Activated T-cell treated with anti-CD3 and anti-CD28 coated beads for 48 hours (primary cell): Measurements from ENCODE around the gene FKBP15.
"Not testable (repeated sequence)": the region's sequence is repeated elsewhere in the genome, so short reads cannot be mapped to it uniquely, and the experiment has no call there.

Source experiments
- DNase-seq: peaks from one replicate; pipeline ENCODE4 v3.0.0-alpha.2; 2020; ENCODE audit warnings: low read depth

The FKBP15 gene

DNA sequence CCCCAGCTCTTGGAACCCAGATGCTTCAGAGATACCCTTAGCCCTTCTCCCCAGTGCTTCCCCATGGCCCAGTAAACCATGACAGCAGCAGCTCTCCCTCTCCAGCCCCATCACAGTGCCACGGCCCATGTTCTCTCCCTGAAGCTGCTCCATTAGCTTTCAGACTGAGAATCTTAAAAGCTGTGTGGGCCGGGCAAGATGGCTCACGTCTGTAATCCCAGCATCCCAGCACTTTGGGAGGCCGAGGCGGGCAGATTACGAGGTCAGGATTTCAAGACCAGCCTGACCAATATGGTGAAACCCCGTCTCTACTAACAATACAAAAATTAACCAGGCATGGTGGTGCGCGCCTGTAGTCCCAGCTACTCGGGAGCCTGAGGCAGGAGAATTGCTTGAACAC, 71.5 kb downstream of the FKBP15 start:
- not testable (repeated sequence) for DNase-seq

DNA sequence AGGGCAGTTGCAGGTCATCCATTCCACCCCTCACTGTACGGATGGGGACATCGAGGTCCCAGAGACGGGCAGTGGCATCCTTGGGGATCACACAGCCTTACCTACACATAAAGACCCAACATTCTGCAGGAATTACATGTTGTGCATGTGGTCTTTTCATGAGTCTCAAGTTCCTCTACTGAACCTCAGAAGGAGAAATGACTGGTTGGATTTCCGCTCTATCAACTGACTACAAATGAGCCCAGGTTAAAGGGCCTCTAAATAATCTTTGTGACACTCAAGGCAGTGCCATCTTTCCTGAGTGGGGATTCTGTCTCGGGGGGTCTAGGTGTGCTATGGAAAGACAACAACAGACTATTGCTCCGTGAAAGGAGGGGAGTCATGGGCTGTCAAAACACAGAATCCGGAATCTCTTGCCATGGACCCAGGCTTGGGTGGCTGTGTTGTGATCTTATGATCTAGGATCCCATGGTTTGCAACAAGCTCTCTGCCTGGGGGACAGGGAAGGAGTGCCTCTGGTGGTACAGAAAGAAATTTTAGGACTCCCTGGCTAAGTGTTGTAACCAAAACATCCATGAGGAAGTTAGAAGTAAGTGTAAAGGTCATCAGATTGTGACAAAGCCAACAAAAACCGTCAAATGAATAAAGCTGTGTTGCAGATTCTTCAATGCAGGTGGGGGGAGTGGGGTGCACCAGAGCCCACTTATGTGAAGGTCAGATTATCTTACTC, 72.1 kb downstream of the FKBP15 start:
- DNase-seq = no peak

DNA sequence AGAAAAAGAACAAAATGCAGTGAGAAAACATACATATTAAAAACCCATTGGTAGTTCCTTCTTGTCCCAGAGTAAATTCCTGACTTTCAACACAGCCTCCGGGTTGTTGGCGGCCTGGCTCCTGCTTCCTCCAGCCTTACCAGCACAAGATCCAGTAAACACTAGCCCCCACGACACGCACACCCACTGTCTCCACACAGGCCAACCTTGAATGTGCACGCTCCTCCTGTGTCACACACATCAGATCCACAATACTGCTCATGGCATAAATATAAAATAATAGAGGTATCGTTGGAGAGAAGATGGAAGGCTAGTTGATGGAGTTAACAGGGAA, 72.7 kb downstream of the FKBP15 start:
- DNase-seq = no peak

DNA sequence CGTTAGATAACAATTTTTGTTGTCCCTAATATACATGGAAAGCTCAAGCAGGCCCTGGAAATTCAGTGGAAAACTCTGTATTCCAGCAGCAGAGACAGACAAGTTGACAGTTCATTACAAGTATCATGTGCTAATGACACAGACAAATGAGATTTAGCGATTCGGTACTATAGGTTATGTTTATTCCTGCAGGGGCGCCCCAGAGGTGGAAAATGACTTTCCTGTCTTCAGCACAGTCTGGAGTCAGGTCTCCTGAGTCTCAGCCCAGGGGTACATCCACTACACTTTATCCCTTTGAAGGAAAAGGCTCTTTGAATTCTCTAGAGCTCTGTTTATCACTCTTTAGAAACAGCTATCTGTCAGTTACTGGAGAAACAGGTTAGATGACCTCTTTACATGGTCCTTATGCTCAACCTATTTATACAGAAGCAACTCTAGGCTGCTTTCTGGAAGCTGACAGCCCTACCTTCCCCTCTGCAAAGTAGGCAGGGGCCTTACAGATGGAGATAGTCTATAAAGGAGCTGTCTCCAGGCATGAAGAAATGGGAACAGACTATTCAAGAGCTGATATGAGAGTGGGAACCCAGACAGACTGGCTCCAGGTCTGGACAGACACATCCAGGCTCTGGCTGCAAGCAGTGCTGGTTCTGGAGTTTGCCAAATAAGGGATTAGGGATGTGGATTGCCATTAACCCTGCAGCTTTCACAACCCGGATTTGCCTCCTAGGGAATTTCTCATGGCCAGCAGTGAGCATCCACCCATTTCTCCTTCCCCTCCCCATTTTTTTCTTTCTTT, 77.4 kb downstream of the FKBP15 start:
- no peak for DNase-seq

DNA sequence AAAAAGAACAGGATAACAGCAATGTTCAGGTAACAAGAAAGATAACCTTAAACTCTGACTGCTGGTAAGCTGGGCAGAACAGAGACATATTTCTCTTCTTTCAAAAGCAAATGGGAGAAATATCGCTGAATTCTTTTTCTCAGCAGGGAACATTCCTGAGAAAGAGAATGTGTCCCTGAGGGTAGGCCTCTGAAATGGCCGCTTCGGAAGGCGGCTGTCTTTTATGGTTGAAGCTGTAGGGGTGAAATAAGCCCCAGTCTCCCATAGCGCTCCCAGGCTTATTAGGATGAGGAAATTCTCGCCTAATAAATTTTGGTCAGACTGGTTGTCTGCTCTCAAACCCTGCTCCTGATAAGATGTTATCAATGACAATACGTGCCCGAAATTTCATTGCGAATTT, 80.2 kb downstream of the FKBP15 start:
- DNase-seq = not testable (repeated sequence)

DNA sequence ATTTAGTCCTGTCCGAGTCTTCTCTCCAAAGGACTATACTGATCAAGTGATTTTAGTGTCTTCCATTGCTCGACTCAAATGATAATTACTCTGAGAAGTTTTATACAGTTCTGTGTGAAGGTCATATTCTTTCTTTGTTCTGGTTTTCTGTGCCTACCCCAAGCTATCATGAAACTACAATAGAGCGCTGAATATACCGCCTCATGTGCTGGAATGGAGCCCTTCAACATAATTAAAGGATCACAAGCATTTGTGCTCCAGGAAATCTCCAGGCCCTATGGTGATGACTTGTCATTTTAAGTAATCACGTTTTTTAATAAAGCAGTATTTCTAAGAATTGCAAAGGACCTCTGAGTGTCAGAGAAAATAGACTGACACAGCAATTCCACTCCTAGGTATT, 81.1 kb downstream of the FKBP15 start:
- DNase-seq = no peak

DNA sequence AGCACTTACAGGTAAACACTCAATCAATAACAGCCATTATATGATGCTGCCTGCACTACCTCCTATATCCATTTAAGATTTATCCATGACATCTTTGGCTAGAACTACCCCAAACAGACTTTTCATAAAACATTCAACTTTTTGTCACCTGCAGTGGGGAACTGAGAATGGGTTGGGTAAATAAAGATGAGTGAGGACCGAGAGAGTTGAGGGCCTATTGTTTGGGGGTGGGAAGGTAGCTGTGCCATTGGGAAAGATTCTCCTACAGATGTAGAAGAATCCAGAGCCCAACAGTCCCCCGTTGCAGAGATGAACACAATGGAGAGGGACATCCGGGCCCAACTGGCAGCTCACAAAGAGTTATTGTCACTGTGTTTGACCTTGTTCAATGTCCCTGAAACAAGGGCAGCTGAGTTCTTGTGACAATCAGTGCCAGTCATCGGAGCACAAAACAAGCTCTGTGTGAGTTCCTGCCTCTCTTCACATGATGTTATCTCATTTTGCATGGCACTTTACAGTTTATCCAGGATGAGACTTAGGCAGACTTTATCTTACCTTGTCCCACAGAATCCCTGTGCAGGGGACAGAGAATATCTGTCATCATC, 81.8 kb downstream of the FKBP15 start:
- no peak for DNase-seq

DNA sequence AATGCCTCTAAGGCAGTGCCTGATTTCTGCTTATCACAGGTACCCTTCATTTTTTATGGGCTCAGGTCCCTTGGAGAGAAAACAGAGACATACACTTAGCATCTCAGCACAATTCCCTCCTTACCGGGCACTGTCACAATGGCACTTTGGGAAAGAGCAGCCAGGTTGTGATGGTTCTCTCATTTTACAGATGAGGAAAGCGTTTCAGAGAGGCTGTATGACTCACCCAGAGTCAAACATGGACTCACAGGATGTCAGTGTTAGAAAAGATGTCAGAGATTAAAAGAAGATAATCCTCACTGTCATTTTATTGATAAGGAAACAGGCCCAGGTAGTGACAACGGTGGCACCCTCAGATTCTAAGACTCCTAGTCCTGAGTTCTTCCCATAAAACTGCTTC, 82.3 kb downstream of the FKBP15 start:
- DNase-seq = no peak

DNA sequence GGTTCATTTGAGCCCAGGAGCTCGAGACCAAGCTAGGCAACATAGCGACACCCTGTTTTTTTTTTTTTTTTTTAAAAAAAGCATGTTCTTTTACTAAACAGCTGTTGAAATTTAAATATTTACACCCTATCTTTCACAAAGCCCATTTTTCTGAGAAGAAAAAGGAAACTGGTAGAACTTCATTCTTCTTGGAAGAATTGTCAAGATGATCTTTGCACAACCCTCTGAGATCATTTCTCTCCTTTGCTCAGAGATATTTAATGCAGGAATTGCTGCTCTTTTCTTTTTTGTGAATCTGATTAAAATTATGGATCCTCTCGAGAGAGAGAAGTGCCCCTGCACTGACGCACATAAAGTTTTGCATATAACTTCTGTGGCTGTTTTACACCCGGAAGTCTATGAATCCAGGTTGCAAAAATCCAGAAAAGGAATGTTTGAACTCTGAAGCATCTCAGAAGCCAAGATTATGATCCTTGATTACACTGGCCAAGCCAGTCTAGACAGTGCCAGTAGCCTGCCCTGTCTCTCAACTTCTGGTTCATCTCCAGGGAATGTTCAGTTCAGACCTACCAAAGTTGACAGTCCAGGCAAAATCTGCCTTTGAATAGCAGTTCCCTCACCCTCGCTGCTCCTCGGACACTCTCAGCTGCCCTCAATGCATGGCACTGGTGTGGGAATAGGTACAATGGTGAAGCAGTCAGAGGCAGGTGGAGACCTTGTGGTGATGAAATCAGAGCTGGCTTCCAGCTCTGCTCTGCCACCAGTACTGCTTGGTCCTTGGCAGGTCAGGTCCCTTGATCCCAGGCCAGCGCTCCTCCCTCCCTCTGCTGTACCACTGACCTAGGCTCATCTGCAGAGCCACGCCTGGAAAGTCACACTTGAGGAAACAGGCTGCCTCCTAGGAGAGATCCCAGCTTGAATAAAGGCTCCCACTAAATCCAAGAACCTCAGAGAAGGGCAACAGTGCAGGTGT, 83.6 kb downstream of the FKBP15 start:
- DNase-seq = no peak

DNA sequence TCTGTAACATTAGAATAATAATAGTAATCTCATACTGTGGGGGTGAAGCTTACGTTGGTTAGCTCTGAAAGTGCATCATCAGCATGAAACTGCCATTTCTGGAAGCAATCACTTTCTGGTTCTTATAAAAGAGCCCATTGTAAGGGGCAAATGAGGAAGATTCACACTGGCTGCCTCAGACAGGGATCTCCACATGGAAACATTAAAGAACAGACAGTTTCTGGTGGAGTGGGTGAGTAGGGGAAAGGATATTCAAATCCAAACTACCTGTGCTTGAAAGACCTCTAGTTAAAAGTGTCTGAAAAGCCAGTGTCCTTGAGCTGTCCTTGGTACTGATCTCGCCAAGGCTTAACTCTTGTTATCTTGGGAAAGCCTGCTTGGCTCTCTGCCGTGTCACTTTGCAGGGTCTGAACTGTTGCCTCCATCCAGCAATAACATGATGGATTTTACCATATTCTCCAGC, 89.4 kb downstream of the FKBP15 start:
- no peak for DNase-seq

DNA sequence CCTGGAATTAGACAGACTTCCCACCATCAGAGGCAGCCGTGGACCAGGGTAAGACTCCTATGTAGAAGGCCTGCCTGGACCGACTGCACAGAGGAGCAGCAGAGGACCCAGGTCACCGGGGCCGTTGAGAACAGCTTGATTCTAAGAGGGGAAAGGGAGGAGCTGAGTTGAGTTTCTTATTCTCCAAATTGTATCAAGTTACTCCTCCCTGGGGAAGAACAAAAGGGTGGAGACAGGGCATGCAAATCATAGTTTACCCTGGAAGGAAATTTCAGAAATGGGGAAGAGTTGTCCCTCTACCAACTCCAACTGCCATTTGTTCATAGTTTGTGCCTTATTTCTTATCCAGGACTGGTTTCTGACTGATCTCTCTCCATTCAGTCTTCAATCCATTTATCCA, 91.2 kb downstream of the FKBP15 start:
- DNase-seq = no peak

DNA sequence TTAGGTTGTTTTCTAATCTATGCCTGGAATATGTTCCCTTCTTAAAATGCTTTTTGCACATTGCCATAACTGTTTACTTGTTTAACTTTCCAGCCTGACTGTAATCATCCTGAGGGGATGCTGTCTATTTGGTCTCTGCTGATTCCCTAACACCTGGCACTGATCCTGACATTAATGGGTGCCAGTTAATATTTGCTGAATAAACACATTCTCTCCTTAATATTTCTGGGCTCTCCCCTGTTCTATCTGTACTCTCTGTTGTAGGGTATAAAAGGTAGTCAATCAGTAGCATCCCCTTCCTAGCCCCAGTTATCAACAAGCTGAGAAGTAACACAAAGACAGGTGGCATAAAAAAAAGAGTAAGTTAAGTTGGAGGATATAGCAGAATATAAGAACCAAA, 91.6 kb downstream of the FKBP15 start:
- DNase-seq = no peak

DNA sequence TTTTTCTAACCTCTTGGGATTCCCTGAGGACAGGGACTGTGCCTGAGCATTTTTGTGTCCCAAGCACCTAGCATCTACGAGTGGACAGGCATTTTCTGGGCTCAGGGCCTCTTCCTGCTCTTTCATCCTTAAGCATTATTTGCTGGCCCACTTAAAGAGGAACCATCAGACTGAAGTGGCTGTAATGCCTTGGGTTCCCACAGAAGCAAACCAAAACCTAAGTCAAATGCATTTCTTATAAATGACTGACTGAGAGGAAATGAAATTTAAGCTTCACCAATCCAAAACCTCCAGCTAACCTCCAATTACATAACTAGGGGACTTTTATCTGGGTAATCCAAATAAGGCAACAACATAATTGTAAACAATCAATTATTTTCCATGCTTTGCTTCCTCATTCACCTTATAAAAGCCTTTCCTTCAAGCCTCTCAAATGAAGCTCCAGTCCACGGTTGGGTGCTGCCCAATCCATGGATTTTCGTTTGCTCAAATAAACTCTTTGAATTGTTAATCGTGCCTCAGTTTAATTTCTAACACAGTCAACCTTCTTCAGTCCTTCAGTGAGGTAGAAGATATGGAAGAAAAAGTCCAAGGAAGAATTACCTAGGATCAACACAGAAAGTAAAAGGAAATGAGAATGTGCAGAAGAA, 95.6 kb downstream of the FKBP15 start:
- DNase-seq = no peak

DNA sequence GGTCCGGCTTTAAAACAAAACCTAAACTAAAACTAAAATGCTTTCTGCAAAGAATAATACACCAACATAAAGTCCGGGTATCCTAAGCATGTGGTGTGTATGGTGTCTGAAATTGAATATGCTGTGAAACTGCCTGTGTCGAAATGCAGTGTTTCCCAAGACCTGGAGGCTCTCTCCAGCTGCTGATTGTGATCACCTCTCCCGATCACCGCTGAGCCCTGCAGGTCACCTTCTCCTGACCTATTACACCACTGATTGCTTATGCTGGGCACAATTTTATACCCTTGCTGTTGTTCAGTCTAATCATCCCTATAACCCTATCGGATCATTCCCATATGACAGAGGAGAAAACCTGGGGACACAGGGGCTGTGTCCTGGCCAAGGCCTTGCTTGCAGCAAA, 102.2 kb downstream of the FKBP15 start:
- DNase-seq = not testable (repeated sequence)
